GM19193 (cell line): ENCODE measurements around the gene ZBP1.

ENCODE experiments used
- POLR2A ChIP-seq: IDR thresholded peaks from 4 replicates; pipeline ENCODE4 v1.6.1; 2011; ENCODE audit not compliant: insufficient read depth, insufficient read length; ENCODE audit errors: extremely low read depth

The ZBP1 gene

GRCh38 chr20:57605878-57606277, 14.3 kb downstream of the ZBP1 start:
- no peak for TF ChIP-seq POLR2A

DNA sequence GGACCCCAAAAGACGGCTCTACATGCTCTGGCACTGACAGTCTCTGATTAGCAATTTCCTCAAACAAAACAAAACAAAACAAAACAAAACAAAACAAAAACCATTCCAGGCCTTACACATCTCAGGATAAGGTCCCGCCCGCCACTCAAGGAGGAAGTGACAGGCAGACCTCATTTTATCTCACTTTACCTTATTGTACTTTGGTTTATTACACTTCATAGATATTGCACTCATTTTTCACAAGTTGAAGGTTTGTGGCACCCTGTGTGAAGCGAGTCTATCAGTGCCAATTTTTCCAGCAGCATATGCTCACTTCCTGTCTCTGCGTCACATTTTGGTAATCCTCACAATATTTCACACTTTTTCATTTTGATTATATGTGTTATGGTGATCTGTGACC, 15.2 kb downstream of the ZBP1 start:
- TF ChIP-seq POLR2A = no peak

GRCh38 chr20:57603120-57603519, 17.1 kb downstream of the ZBP1 start:
- TF ChIP-seq POLR2A = no peak

DNA sequence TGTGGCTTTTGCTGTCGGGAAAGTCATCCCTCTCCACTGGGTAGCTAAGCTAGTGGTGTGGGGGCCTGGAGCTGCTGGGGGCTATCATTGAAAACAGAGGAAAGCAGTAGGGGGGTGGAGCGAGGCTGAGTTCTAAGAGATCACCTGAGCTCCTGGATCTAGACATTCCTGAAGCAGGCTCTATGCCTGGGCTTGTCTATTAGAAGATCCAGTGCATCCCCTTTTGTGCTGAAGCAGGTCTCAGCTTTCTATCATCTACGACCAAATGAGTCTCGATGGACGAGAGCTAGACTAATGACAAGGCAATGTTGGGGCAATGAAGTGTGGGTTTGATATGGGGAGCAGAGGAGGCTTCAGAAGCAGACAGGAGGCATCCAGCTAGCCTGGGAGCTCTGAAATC, 18.5 kb downstream of the ZBP1 start:
- no peak for TF ChIP-seq POLR2A

DNA sequence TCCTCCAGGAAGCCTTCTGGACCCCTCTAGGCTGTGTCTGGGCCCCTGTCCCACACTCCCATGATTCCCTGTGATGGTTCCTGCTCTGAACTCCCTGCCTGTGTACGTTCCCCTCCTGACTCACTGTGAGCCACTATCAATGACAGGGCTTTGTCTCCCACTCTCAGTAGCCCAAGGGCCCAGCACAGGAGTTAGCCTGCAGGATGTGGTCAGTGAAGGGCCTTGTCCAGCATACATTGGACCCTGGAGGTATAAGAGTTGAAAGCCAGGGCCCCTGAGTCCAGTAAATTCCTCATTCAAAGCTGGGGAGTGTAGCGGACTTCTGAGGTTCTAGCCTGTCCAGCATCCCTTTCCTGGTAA, 19.0 kb downstream of the ZBP1 start:
- TF ChIP-seq POLR2A = no peak

DNA sequence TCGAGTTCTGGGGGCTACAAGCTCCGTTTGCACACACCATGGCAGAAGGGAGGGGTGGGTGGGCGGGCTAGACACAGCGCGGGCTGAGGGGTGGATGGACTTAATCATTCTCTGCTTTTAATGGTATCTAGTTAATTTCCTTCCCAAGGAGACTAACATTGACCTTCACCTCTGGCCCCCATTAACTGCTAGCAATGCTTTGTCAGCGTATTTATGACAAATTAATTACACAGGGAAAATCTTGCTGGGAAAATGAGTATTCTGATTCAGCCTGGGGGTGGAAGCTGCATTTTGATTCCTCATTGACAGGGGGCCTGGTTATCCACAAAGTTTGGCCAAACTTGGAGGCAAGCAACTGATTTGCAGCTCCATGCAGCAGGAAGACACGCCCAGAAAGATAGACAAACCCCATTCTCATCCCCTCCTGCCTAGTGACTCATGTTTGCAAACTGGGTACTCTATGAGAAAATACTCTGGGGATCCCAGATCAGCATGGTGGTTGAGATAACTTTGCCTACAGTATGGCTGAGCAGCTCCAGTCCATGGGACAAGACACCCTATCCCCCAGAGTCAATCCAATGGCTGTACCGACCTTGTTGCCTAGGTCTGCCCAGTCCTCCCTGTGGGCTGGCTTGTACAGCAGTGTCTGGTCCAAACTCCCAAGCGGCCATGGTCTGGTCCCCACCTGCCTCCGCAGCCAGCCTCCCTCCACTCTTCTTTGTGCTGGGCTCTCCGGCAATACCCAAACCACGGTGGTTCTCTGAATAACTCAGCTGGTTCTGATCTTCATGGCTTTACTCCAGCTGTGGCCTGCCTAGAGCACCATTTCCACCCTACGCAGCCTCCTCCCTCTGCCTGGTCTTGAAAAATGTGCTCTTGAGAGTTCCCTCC, 19.7 kb downstream of the ZBP1 start:
- TF ChIP-seq POLR2A = no peak

- TF ChIP-seq POLR2A = no peak
Measured at GRCh38 chr20:57598491-57598890, 21.7 kb downstream of the ZBP1 start.

GRCh38 chr20:57598060-57598459, 22.2 kb downstream of the ZBP1 start:
- TF ChIP-seq POLR2A = no peak

- no peak for TF ChIP-seq POLR2A
Measured at GRCh38 chr20:57596998-57597939, 23.0 kb downstream of the ZBP1 start.

DNA sequence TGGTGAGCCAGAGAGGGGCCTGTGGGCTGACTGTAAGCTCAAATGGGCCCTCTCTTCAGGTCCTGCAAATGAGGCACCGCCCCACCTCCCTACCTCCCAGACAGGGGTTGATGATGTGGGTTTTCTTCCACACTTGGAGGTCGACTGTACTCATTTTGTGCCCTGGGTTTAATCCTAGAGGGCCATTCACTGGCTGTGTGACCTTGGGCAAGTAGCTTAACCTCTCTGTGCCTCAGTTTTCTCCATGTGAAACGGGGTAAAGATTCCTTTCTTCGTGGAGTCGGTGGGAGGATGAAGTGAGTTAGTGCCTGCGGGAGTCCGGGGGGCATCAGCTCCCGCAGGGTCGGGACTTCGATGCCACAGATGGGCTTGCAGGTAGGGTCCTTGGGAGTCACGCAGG, 23.9 kb downstream of the ZBP1 start:
- TF ChIP-seq POLR2A = no peak

- no peak for TF ChIP-seq POLR2A
Measured at GRCh38 chr20:57595041-57596030, 24.9 kb downstream of the ZBP1 start.

GRCh38 chr20:57594092-57594951, 25.9 kb downstream of the ZBP1 start:
- TF ChIP-seq POLR2A = no peak

DNA sequence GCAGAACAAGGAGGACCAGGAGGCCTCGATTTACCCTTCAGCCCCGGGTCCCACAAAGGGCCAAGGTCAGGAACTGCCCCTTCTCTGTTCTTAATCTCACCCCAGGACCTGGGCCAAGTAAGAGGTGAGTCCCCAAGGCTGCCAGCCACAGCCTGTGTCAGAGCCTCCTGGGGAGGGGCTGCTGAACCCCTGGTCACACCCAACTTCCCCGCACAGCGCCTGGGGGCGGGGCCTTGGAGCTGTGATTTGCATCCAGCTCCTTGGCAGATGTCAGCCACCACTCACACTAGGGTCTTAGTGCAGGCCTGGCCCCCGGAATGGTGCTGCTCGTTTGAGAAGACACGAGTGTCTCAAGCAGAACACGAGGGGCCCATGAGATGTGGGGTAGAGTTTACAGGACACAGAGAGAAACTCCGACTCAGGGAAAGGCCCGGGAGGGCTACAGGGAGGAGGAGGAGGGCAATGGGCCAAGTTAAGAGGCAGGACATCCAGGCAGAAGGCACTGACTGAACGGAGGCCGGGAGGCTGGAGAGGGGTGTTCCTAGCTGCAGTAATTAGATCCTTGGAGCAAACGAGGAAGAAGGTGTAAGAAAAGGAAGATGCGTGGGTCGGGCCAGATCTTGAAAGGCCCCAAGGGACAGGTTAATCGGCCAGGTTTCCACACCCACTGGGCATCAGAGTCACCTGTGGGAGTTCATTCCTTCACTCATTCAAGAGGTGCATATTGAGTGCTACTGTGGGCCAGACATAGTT, 26.9 kb downstream of the ZBP1 start:
- no peak for TF ChIP-seq POLR2A
